Thoracic aorta (tissue), 2 donors: Measurements from ENCODE around the gene FOXE1. TPM values are rescaled to one million over a fixed set of nuclear protein-coding genes. Genes with fewer than 3 reads are reported as not detected.

Experiments used
- ATAC-seq: fragments of 150-250 bp; one replicate; pipeline ENCODE4 v1.8.0; 2017; ENCODE audit warnings: low read depth; ENCODE audit not compliant: insufficient number of reproducible peaks, low FRiP score
- DNase-seq: peaks from one replicate; pipeline ENCODE4 v3.0.0-alpha.2; 2020; ENCODE audit warnings: low spot score
- H3K27ac ChIP-seq, 2 donors: fragments of 200-600 bp; sonication (generic); 1 replicate in 1 of 2; 2 replicates in 1 of 2; pipeline ENCODE4 v1.5.1; 2016; ENCODE audit warnings: mild to moderate bottlenecking in 2 of 2, moderate library complexity in 2 of 2
- H3K27me3 ChIP-seq: fragments of 200-600 bp; sonication (generic); replicated peaks from 2 replicates; pipeline ENCODE4 v1.6.0; 2016; ENCODE audit warnings: mild to moderate bottlenecking; ENCODE audit not compliant: insufficient read depth
- H3K36me3 ChIP-seq: fragments of 200-600 bp; sonication (generic); one replicate; pipeline ENCODE4 v1.5.1; 2016
- H3K4me1 ChIP-seq, 2 donors: fragments of 200-600 bp; sonication (generic); 1 replicate in 1 of 2; 2 replicates in 1 of 2; pipeline versions ENCODE4 v1.5.1 to v1.6.0; 2016; ENCODE audit warnings: low read depth in 2 of 2, mild to moderate bottlenecking in 1 of 2; ENCODE audit not compliant: control insufficient read depth in 1 of 2
- H3K4me3 ChIP-seq: fragments of 200-600 bp; sonication (generic); 2 replicates; pipeline ENCODE4 v1.5.1; 2016; ENCODE audit warnings: mild to moderate bottlenecking
- H3K9me3 ChIP-seq: fragments of 200-600 bp; sonication (generic); 2 replicates; pipeline ENCODE4 v1.5.1; 2016
- CTCF ChIP-seq: fragments of 200-600 bp; sonication (generic); IDR thresholded peaks from one replicate; pipeline ENCODE4 v1.5.1; 2019; ENCODE audit warnings: antibody characterized with exemption
- total RNA-seq, 2 donors: library from RNA; depleted of rRNA; stranded (reverse); fragments of >200 nt; gene quantifications; one replicate each; pipeline versions ENCODE4 v1.1.0 to v1.2.3, GENCODE V29; 2016

Gene FOXE1
- total RNA-seq, 2 donors from 2014 or later: 0.21 to 0.68 TPM

- Histone ChIP-seq H3K4me3 (no peak overlapping the region), H3K27me3 (no peaks in the 10 kb centered on the region), H3K9me3 (no peaks in the 10 kb centered on the region), H3K27ac (no peak overlapping the region), H3K4me1 (no peaks in the 10 kb centered on the region), H3K36me3 (no peaks in the 10 kb centered on the region)
- DNase-seq (no peak), ATAC-seq (no peak)
- TF ChIP-seq CTCF: no peak
These were observed 21.6 kb downstream of the FOXE1 start for GRCh38 chr9:97874624-97875023.

DNA sequence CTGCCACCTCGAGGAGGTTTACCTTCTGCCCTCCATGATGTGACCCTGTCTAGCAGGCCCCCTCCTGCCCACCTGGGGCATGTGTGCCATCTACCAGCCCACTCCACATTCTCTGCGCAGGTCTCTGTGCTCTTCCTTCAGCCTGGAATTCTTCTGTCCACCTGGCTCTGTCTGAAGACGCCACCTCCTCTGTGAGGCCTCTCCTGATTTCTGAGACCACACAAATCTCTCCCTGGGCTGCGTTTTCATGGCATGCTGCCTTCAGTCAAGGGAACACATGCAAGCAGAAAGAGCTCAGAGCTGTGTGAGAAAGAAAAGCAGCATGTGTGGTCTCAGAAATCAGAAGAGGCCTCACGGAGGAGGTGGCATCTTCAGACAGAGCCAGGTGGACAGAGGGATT, 22.1 kb downstream of the FOXE1 start:
- no peaks in the 10 kb centered on the region for H3K4me1 ChIP-seq
- ATAC-seq (no peak), DNase-seq (no peak)
- no peak overlapping the region for H3K27ac ChIP-seq
- no peak for TF ChIP-seq CTCF
- H3K4me3 ChIP-seq: no peak overlapping the region
- H3K27me3 ChIP-seq: no peaks in the 10 kb centered on the region
- no peaks in the 10 kb centered on the region for H3K9me3 ChIP-seq
- H3K36me3 ChIP-seq: no peaks in the 10 kb centered on the region

- no peak overlapping the region for H3K4me3 ChIP-seq
- H3K36me3 ChIP-seq: no peaks in the 10 kb centered on the region
- no peaks in the 10 kb centered on the region for H3K9me3 ChIP-seq
- ATAC-seq: no peak
- H3K4me1 ChIP-seq: no peaks in the 10 kb centered on the region
- DNase-seq: no peak
- no peak overlapping the region for H3K27ac ChIP-seq
- no peak for TF ChIP-seq CTCF
- H3K27me3 ChIP-seq: no peaks in the 10 kb centered on the region
These were observed 23.0 kb downstream of the FOXE1 start for GRCh38 chr9:97876061-97876460.

DNA sequence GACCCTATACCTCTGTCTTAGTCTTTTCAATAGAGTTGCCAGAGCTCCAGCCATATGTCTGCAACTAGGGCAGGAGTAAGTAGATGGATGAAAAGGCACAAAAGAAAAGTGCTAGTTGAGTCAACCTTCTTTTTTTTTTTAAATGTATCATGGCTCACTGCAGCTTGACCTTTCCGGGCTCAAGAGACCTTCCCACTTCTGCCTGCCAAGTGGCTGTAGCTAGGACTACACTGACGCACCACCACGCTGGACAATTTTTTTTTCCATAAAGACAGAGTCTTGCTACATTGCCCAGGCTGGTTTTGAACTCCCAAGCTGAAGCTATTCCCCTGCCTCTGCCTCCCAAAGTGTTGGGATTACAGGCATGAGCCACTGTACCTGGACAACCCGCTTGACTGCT, 27.3 kb downstream of the FOXE1 start:
- Histone ChIP-seq H3K27ac (no peak overlapping the region), H3K9me3 (no peaks in the 10 kb centered on the region), H3K4me3 (no peak overlapping the region), H3K27me3 (no peaks in the 10 kb centered on the region), H3K4me1 (no peaks in the 10 kb centered on the region), H3K36me3 (no peaks in the 10 kb centered on the region)
- ATAC-seq (no peak), DNase-seq (no peak)
- TF ChIP-seq CTCF: no peak

- Histone ChIP-seq H3K4me1 (no peaks in the 10 kb centered on the region), H3K4me3 (no peak overlapping the region)
- no peak for DNase-seq
These were observed 37.2 kb downstream of the FOXE1 start for GRCh38 chr9:97889941-97890887.

More at GRCh38 chr9:97889941-97890887, 37.2 kb downstream of the FOXE1 start:
- no peaks in the 10 kb centered on the region for H3K36me3 ChIP-seq
- ATAC-seq: no peak
- no peak overlapping the region for H3K27ac ChIP-seq
- H3K9me3 ChIP-seq: no peaks in the 10 kb centered on the region
- H3K27me3 ChIP-seq: no peaks in the 10 kb centered on the region
- peak; percentile 22 for TF ChIP-seq CTCF
